HG02610 (cell line): ENCODE results near the gene OS9.
"Not testable (repeated sequence)": the region's sequence is repeated elsewhere in the genome, so short reads cannot be mapped to it uniquely, and the experiment has no call there.

Source experiments
- ATAC-seq: cut with Tn5 transposase; IDR thresholded peaks from one replicate; pipeline ENCODE4 v1.9.1; 2021; ENCODE audit warnings: mild to moderate bottlenecking, moderate library complexity; ENCODE audit not compliant: unreplicated experiment

OS9 gene

GRCh38 chr12:57694459-57695019, 607 bp downstream of the OS9 start:
- no peak for ATAC-seq

GRCh38 chr12:57695770-57696432, 2.0 kb downstream of the OS9 start:
- ATAC-seq, result no peak

GRCh38 chr12:57697076-57697475, 3.1 kb downstream of the OS9 start:
- ATAC-seq, result no peak

- no peak for ATAC-seq
These were observed 4.5 kb downstream of the OS9 start for GRCh38 chr12:57698414-57698813.

- ATAC-seq, result no peak
These were observed 6.4 kb downstream of the OS9 start for GRCh38 chr12:57700317-57700716.

GRCh38 chr12:57707250-57707649, 13.3 kb downstream of the OS9 start:
- no peak for ATAC-seq

GRCh38 chr12:57708296-57708695, 14.4 kb downstream of the OS9 start:
- ATAC-seq, result no peak

- no peak for ATAC-seq
These were observed 18.8 kb downstream of the OS9 start for GRCh38 chr12:57712701-57713100.

- no peak for ATAC-seq
These were observed 19.3 kb downstream of the OS9 start for GRCh38 chr12:57713209-57713608.

- ATAC-seq, result not testable (repeated sequence)
These were observed 21.3 kb downstream of the OS9 start for GRCh38 chr12:57715036-57715748.

- no peak for ATAC-seq
These were observed 21.9 kb downstream of the OS9 start for GRCh38 chr12:57715786-57716185.

- ATAC-seq, result no peak
These were observed 22.4 kb downstream of the OS9 start for GRCh38 chr12:57716305-57716704.

- no peak for ATAC-seq
These were observed 23.2 kb downstream of the OS9 start for GRCh38 chr12:57717131-57717530.

GRCh38 chr12:57717846-57718640, 24.1 kb downstream of the OS9 start:
- no peak for ATAC-seq

GRCh38 chr12:57718641-57719528, 25.0 kb downstream of the OS9 start:
- ATAC-seq, result no peak

- ATAC-seq, result no peak
These were observed 26.1 kb downstream of the OS9 start for GRCh38 chr12:57719777-57720605.

GRCh38 chr12:57720606-57721595, 27.0 kb downstream of the OS9 start:
- ATAC-seq, result no peak

- not testable (repeated sequence) for ATAC-seq
These were observed 28.1 kb downstream of the OS9 start for GRCh38 chr12:57721846-57722608.
